Sigmoid colon (tissue), 7 donors: ENCODE measurements around the gene VEZF1. TPM values are rescaled to one million over a fixed set of nuclear protein-coding genes. Genes with fewer than 3 reads are reported as not detected.

Experiments used
- DNase-seq: peaks from one replicate; pipeline ENCODE4 v3.0.0-alpha.2; 2019
- H3K27ac ChIP-seq, 4 donors: fragments of 200-600 bp; sonication (generic); one replicate each; pipeline ENCODE4 v1.5.1; 2016 to 2019; ENCODE audit warnings: mild to moderate bottlenecking in 1 of 4
- H3K27me3 ChIP-seq, 3 donors: fragments of 200-600 bp; sonication (generic); one replicate each; pipeline ENCODE4 v1.5.1; 2019; ENCODE audit warnings: mild to moderate bottlenecking in 1 of 3
- H3K36me3 ChIP-seq, 4 donors: fragments of 200-600 bp; sonication (generic); one replicate each; pipeline ENCODE4 v1.5.1; 2016 to 2019
- H3K4me1 ChIP-seq, 4 donors: fragments of 200-600 bp; sonication (generic); one replicate each; pipeline ENCODE4 v1.5.1; 2017 to 2019
- H3K4me3 ChIP-seq, 4 donors: fragments of 200-600 bp; sonication (generic); one replicate each; pipeline ENCODE4 v1.5.1; 2017 to 2019; ENCODE audit warnings: mild to moderate bottlenecking in 2 of 4, moderate library complexity in 1 of 4
- H3K9me3 ChIP-seq, 4 donors: fragments of 200-600 bp in 3 of 4; sonication (generic) in 3 of 4; one replicate each; pipeline versions ENCODE4 v1.5.1 to v1.6.1; 2013 to 2019
- EP300 ChIP-seq, 4 donors: sonication (generic); formaldehyde crosslinking; IDR thresholded peaks; one replicate each; pipeline ENCODE4 v1.6.1; 2017; ENCODE audit warnings: antibody characterized with exemption in 4 of 4
- POLR2A ChIP-seq, 2 donors: fragments of 450-650 bp; IDR thresholded peaks; one replicate each; pipeline ENCODE4 v1.6.1; 2016; ENCODE audit warnings: antibody characterized with exemption in 2 of 2, mild to moderate bottlenecking in 2 of 2, moderate library complexity in 2 of 2
- POLR2AphosphoS5 ChIP-seq, 4 donors: sonication (generic); formaldehyde crosslinking; IDR thresholded peaks; one replicate each; pipeline ENCODE4 v1.6.1; 2017; ENCODE audit warnings: antibody characterized with exemption in 4 of 4
- WGBS, 2 donors: extraction: QIAGEN DNeasy Blood & Tissue Kit; methylation state at CpG; one replicate each; pipeline ENCODE4 v1.1.7; 2013; 5-methylcytosine and 5-hydroxymethylcytosine counted together
- intact Hi-C: fragments of 100-400 bp; cut with DNase I; formaldehyde crosslinking; loops from one replicate; pipeline ENCODE4 v1.15.1; 2023
- polyA plus RNA-seq, 3 donors: library from polyadenylated mRNA; stranded (reverse); fragments of 200-250 nt; gene quantifications; one replicate each; pipeline ENCODE4 v1.2.3, GENCODE V29; 2013
- small RNA-seq, 3 donors: library from RNA; depleted of rRNA; stranded (forward); fragments of <200 nt; gene quantifications; one replicate each; pipeline ENCODE3, GENCODE V24; 2016
- total RNA-seq, 4 donors: library from RNA; depleted of rRNA; stranded (reverse); fragments of >200 nt; gene quantifications; one replicate each; pipeline ENCODE4 v1.1.0, GENCODE V29; 2016
- TF ChIP-seq, protein P1 (sequence below), 4 experiments: fragments of 450-650 bp in 3 of 4; fragments of 200-600 bp in 1 of 4; IDR thresholded peaks; one replicate each; pipeline ENCODE4 v1.5.1; 2016 to 2019; ENCODE audit warnings: antibody characterized with exemption in 4 of 4, mild to moderate bottlenecking in 3 of 4, moderate library complexity in 2 of 4
- donor health status: healthy with polysubstance abuse.
- donor health status: Bipolar disorder and iron deficiency.
- donor health status: healthy.

The VEZF1 gene
- total and polyA plus RNA-seq, 7 donors: 17.8 to 120 (median 99.8) TPM

DNA sequence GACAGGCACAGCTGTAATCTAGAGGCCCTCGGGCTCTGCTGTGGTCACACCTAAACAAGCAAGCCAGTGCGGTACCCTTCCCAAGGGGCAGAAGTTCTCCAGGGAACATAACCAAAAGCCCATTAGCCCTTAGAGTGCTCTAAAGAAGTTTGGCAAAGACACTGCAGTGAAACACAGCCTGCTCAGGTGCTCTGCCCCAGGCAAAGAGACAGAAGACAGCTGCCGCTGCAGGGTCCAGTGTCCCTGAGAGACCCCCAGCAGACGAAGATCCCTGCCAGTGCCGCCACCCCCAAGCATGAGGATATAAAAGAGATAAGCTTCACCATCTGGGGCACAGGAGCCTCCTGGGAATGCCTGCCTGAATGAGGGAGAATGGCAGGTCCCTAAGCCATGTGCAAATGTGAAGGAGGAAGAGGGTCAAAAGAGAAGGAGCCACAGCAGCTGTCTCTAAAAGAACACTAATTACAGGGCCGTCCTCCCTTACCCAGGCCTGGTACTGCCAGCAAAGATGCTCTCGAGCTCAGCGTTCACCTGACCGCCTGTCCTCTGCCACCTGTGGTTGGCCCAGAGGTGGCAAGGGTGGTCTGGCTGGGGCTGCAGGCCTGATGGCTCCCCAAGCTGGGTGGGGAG lies 62.6 kb downstream of the VEZF1 start:
- Histone ChIP-seq H3K4me1 (peaks cover 0 to 99% (median 92%) of the 10 kb centered on the region in 4 donors), H3K36me3 (no peaks in the 10 kb centered on the region), H3K27ac (peak overlapping the region; percentile 97 to 100 (median 99)), H3K4me3 (no peak overlapping the region), H3K27me3 (no peaks in the 10 kb centered on the region), H3K9me3 (no peaks in the 10 kb centered on the region)
- WGBS, 2 donors: 75 to 88% methylated on average over 9 of the region's 9 CpGs
- TF ChIP-seq POLR2AphosphoS5 (IDR thresholded peaks at IDR 0.05): no peak
- TF ChIP-seq, protein P1, sequence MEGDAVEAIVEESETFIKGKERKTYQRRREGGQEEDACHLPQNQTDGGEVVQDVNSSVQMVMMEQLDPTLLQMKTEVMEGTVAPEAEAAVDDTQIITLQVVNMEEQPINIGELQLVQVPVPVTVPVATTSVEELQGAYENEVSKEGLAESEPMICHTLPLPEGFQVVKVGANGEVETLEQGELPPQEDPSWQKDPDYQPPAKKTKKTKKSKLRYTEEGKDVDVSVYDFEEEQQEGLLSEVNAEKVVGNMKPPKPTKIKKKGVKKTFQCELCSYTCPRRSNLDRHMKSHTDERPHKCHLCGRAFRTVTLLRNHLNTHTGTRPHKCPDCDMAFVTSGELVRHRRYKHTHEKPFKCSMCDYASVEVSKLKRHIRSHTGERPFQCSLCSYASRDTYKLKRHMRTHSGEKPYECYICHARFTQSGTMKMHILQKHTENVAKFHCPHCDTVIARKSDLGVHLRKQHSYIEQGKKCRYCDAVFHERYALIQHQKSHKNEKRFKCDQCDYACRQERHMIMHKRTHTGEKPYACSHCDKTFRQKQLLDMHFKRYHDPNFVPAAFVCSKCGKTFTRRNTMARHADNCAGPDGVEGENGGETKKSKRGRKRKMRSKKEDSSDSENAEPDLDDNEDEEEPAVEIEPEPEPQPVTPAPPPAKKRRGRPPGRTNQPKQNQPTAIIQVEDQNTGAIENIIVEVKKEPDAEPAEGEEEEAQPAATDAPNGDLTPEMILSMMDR (IDR thresholded peaks at IDR 0.05): no peak
- TF ChIP-seq EP300 (IDR thresholded peaks at IDR 0.05): no peak
- no peak for TF ChIP-seq POLR2A (IDR thresholded peaks at IDR 0.05)
- intact Hi-C loops: no loop called here
- DNase-seq: no peak

DNA sequence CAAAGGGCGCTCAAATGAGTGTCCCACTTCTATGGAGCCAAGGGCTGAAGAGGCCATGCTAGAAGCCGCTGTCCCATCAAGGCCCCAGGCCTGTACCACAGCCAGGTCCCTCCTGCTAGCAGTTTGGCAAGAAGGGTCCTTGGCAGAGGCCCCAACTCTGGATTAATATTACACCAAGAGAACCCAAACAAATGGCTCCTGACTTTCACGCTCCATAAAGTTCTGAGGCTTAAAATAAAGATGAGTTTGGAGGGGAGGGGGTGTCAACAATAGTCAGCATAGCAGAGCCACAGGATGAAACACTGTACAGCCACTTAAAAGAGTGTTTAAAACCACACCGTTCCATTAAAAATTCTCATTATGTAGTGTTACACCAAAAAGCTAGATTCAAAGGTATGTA lies 63.4 kb downstream of the VEZF1 start:
- TF ChIP-seq POLR2AphosphoS5 (IDR thresholded peaks at IDR 0.05): no peak
- no peak for TF ChIP-seq EP300 (IDR thresholded peaks at IDR 0.05)
- TF ChIP-seq, protein P1 (IDR thresholded peaks at IDR 0.05): no peak
- no peak for TF ChIP-seq POLR2A (IDR thresholded peaks at IDR 0.05)
- H3K4me1 ChIP-seq: peaks cover 0 to 99% (median 92%) of the 10 kb centered on the region in 4 donors
- H3K9me3 ChIP-seq: no peaks in the 10 kb centered on the region
- DNase-seq: no peak
- 70 to 88% methylated on average over 4 of the region's 4 CpGs for WGBS, 2 donors
- no peak overlapping the region for H3K4me3 ChIP-seq
- H3K27me3 ChIP-seq: no peaks in the 10 kb centered on the region
- H3K36me3 ChIP-seq: no peaks in the 10 kb centered on the region
- intact Hi-C loops: no loop called here
- H3K27ac ChIP-seq: peak overlapping the region; percentile 97 to 100 (median 99)

Small RNA genes within 50 kb of the gene (small RNA-seq; reads per million reads assigned to genes)
- 0 reads per million in 3 donors for gene AC015813.4

Other genes with a start within 250 kb of the VEZF1 start
- not detected for gene CCDC182, start 243.0 kb downstream of the VEZF1 start, total RNA-seq
- gene CCDC182, start 243.0 kb downstream of the VEZF1 start, polyA plus RNA-seq: not detected
- gene MRPS23, start 138.2 kb downstream of the VEZF1 start, total RNA-seq: 10 to 100 TPM in 3 of 4 donors, 1 to 10 TPM in 1; 9.5 to 15.1 (median 13.3) TPM
- gene MRPS23, start 138.2 kb downstream of the VEZF1 start, polyA plus RNA-seq: 10 to 100 TPM; 16.6 to 43.9 (median 17.4) TPM
- 10 to 100 TPM; 29.5 to 64.0 (median 33.7) TPM for gene CUEDC1, start 32.8 kb downstream of the VEZF1 start, total RNA-seq
- 10 to 100 TPM in 2 of 3 donors, 1 to 10 TPM in 1; 3.0 to 20.0 (median 11.4) TPM for gene CUEDC1, start 32.8 kb downstream of the VEZF1 start, polyA plus RNA-seq
- 100 to 1,000 TPM; 138 to 214 (median 151) TPM for gene SRSF1, start 19.0 kb upstream of the VEZF1 start, total RNA-seq
- gene SRSF1, start 19.0 kb upstream of the VEZF1 start, polyA plus RNA-seq: 100 to 1,000 TPM in 1 of 3 donors, 10 to 100 TPM in 2; 90.6 to 125 (median 93.7) TPM
- gene DYNLL2, start 95.2 kb upstream of the VEZF1 start, total RNA-seq: 10 to 100 TPM; 19.4 to 28.9 (median 22.8) TPM
- gene DYNLL2, start 95.2 kb upstream of the VEZF1 start, polyA plus RNA-seq: 10 to 100 TPM; 26.4 to 44.9 (median 32.1) TPM
- not detected for gene OR4D1, start 160.1 kb upstream of the VEZF1 start, total RNA-seq
- under 1 TPM in 1 of 3 donors, not detected in 2; 0.07 TPM for gene OR4D1, start 160.1 kb upstream of the VEZF1 start, polyA plus RNA-seq
- not detected for gene OR4D2, start 178.7 kb upstream of the VEZF1 start, total RNA-seq
- gene OR4D2, start 178.7 kb upstream of the VEZF1 start, polyA plus RNA-seq: not detected
- gene EPX, start 204.5 kb upstream of the VEZF1 start, total RNA-seq: not detected
- gene EPX, start 204.5 kb upstream of the VEZF1 start, polyA plus RNA-seq: under 1 TPM in 1 of 3 donors, not detected in 2; 0.03 TPM
- 10 to 100 TPM in 1 of 4 donors, 1 to 10 TPM in 3; 6.1 to 11.0 (median 8.4) TPM for gene MKS1, start 231.0 kb upstream of the VEZF1 start, total RNA-seq
- 1 to 10 TPM; 3.0 to 10.0 (median 6.6) TPM for gene MKS1, start 231.0 kb upstream of the VEZF1 start, polyA plus RNA-seq